Measurements from ENCODE around the gene PACS1.

Gene PACS1

DNA sequence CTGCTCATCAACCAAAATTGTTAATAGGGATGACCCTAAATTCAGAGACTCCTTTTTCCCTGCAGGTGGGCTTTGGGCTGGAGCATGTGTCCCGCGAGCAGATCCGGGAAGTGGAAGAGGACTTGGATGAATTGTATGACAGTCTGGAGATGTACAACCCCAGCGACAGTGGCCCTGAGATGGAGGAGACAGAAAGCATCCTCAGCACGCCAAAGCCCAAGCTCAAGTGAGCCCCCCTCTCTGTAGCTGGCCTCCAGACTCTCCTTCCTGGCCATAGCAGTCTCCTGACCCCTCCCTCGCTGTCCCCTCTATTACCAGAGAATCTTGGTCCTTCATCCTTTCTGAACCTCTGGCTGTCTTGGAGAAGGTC lies 150.5 kb downstream of the PACS1 start:
- H3K27ac ChIP-seq = peak overlapping the region; percentile 38
- no peak for DNase-seq (ENCODE audit: low spot score)
- ChIA-PET POLR2A (ENCODE audit: low non-redundant PET) (no interaction called here), CTCF (interaction anchor here (1.1 kb wide), 1 partner anchor 152 kb away, joined by 4 read pairs; no protein-coding TSS in a partner anchor)
- TF ChIP-seq, protein P1, sequence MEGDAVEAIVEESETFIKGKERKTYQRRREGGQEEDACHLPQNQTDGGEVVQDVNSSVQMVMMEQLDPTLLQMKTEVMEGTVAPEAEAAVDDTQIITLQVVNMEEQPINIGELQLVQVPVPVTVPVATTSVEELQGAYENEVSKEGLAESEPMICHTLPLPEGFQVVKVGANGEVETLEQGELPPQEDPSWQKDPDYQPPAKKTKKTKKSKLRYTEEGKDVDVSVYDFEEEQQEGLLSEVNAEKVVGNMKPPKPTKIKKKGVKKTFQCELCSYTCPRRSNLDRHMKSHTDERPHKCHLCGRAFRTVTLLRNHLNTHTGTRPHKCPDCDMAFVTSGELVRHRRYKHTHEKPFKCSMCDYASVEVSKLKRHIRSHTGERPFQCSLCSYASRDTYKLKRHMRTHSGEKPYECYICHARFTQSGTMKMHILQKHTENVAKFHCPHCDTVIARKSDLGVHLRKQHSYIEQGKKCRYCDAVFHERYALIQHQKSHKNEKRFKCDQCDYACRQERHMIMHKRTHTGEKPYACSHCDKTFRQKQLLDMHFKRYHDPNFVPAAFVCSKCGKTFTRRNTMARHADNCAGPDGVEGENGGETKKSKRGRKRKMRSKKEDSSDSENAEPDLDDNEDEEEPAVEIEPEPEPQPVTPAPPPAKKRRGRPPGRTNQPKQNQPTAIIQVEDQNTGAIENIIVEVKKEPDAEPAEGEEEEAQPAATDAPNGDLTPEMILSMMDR (conservative IDR thresholded peaks at IDR 0.05; ENCODE audit: low read depth) = no peak

DNA sequence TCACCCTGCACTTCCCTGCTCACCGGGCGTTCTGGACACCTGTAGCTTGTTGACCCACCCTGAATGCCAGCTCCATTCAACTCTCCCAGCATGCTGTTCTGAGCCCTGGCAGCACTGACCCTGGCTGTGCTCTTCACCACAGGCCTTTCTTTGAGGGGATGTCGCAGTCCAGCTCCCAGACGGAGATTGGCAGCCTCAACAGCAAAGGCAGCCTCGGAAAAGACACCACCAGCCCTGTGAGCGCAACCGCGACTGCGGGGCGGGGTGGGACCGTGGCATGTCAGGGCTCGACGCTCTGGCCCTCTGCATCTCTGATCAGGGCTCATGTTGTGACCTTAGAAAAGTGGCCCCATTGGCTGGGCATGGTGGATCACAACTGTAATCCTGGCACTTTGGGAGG lies 150.9 kb downstream of the PACS1 start:
- CTCF ChIA-PET = interaction anchor here (0.7 to 1.1 kb wide), 2 partner anchors 152 to 199 kb away, joined by 4 to 5 read pairs; no protein-coding TSS in a partner anchor
- no peak for DNase-seq (ENCODE audit: low spot score)
- peak overlapping the region; percentile 38; the same call in 1 of the 2 replicates for H3K27ac ChIP-seq
- POLR2A ChIA-PET (ENCODE audit: low non-redundant PET) = interaction anchor here (0.6 kb wide), 1 partner anchor 275 kb away, joined by 4 read pairs; no protein-coding TSS in a partner anchor
- TF ChIP-seq, protein P1 (conservative IDR thresholded peaks at IDR 0.05; ENCODE audit: low read depth) = no peak

DNA sequence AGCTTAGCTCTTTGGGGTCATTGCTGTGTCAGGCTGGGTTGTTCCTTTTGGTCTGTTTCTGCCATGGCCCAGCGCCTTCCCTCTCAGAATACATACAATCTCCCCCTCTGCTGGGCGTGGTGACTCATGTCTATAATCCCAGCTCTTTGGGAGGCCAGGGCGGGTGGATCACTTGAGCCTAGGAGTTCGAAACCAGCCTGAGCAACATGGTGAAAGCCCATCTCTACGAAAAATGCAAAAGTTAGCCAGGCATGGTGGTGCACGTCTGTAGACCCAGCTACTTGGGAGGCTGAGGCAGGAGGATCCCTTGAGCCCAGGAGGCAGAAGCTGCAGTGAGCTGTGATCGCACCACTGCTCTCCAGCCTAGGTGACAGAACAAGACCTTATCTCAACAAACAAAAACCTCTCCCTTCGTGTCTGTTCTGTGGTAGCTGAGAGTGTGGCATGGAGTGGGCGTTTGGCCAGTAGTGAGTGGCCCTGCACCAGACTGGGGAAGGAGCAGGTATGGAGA lies 151.7 kb downstream of the PACS1 start:
- DNase-seq (ENCODE audit: low spot score) = no peak
- peak overlapping the region; percentile 38; the same call in 1 of the 2 replicates for H3K27ac ChIP-seq
- ChIA-PET POLR2A (ENCODE audit: low non-redundant PET) (no interaction called here), CTCF (interaction anchor here (0.6 to 0.9 kb wide), 7 partner anchors 14 to 200 kb away, joined by 3 to 7 read pairs (median 3); no protein-coding TSS in a partner anchor)
- TF ChIP-seq, protein P1 (conservative IDR thresholded peaks at IDR 0.05; ENCODE audit: low read depth) = no peak

DNA sequence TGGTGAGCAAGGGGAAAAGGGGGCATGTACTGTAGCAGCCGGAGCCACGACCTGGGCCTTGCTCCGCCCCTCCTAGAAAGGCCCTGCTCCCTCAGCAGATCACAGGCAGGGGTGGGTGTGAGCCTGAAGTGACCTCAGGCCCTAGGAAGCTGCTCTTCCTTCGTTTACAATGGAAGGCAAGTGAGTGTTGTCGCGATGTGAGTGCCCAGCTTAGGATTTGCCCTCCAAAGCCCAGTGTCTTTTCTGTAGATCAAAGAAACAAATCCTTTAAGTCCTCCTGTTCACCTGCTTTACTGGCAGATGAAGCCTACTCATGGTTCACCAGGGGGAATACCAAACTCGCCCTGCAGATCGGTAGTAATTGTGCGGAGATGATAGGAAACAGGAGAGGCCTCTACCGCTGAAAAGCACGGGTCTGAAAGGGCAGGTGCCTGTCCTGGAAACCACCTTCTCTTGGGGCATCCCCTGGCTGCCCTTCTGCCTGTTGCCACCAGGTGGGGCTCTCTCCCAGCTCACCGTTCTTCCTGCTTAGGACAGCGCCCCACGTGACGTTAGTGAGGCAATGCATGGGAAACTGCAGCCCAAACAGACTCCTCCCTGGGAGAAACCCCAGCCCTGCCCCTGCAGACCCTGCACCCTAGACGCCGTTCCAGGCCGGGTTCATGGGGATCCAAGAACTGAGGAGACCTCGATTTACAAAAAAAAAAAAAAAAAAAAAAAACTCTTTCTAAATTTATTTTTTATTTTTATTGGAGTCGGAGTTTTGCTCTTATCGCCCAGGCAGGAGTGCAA lies 152.5 kb downstream of the PACS1 start:
- peak overlapping the region; percentile 38; the same call in 1 of the 2 replicates for H3K27ac ChIP-seq
- POLR2A ChIA-PET (ENCODE audit: low non-redundant PET) = interaction anchor here (0.7 kb wide), 2 partner anchors 87 to 141 kb away, joined by 6 to 11 read pairs; no protein-coding TSS in a partner anchor
- TF ChIP-seq, protein P1 (conservative IDR thresholded peaks at IDR 0.05; ENCODE audit: low read depth) = peak; percentile 97
- CTCF ChIA-PET = interaction anchor here (0.6 to 1.4 kb wide), 14 partner anchors 14 to 1674 kb away, joined by 3 to 7 read pairs (median 3); no protein-coding TSS in a partner anchor
- DNase-seq (ENCODE audit: low spot score) = peak; percentile 86

DNA sequence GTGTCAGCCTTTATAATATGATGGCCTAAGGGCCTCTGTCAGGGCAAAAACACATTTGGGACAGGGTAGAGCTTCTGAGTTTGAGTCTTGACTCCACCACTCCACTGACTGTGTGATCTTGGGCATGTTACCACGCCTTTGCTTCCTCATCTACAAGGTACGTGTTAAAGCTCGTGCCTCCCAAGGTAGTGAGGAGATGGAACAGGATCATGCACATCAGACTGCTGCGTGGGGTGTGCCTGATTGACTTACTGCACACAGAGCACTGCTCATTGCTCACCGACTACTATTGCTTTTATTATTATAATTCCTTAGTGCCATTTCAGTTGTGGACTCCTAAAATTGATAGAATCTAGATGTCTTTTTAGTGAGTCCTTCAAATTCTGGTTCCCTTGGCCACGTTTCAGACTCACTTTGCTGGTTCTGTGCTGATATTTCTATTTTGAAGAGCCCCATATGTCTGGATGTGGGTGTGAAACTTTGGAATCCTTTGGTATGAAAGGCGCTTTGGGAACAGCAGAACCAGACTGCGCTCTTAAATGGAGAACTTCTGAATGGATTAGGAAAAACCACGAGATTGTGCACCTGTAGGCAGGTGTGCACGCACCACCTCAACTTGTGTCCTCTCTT lies 154.3 kb downstream of the PACS1 start:
- ChIA-PET POLR2A (ENCODE audit: low non-redundant PET) (no interaction called here), CTCF (interaction anchor here (0.7 kb wide), 1 partner anchor 166 kb away, joined by 3 read pairs; no protein-coding TSS in a partner anchor)
- TF ChIP-seq, protein P1 (conservative IDR thresholded peaks at IDR 0.05; ENCODE audit: low read depth) = no peak
- H3K27ac ChIP-seq = no peak overlapping the region
- DNase-seq (ENCODE audit: low spot score) = no peak

DNA sequence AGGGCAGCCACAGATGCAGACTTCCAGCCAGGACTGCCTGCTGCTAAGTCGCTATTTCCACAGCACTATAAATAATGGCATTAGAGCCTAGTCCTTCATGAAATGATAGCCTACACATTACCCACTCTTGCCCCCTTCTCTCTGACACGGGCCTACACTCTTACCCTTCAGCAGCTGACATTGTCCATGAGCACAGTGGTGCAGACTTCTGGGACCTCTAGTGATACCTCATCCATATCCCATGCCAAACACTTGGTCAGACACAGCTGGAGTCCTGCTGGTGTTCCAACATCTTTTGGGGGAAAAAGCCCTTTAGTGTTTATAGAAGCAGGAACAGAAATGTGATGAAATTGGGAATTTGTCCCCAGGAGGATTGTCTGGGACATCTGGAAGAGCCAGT lies 155.0 kb downstream of the PACS1 start:
- CTCF ChIA-PET = interaction anchor here (0.6 to 0.7 kb wide), 3 partner anchors 9 to 471 kb away, joined by 3 to 5 read pairs (median 3); no protein-coding TSS in a partner anchor
- no peak overlapping the region for H3K27ac ChIP-seq
- TF ChIP-seq, protein P1 (conservative IDR thresholded peaks at IDR 0.05; ENCODE audit: low read depth) = no peak
- POLR2A ChIA-PET (ENCODE audit: low non-redundant PET) = no interaction called here
- no peak for DNase-seq (ENCODE audit: low spot score)
